HEK293 (cell line): ENCODE data around the gene ARFGEF2.

Experiments used
- CTCF ChIA-PET: fragments of 350-600 bp; formaldehyde crosslinking; extraction: SDS; loops from one replicate; lab custom pipeline; 2021; ENCODE audit warnings: antibody characterized with exemption; lab: Yijun Ruan, JAX
- POLR2A ChIA-PET: fragments of 300-600 bp; formaldehyde crosslinking; extraction: SDS; loops from one replicate; lab custom pipeline; 2020; ENCODE audit warnings: antibody characterized with exemption, inconsistent platforms; lab: Yijun Ruan, JAX
- H3K27ac ChIP-seq: fragments of 200-500 bp; sonication (Bioruptor generic); 2 replicates; pipeline ENCODE4 v1.5.1; 2014; ENCODE audit warnings: low read depth, low read length, control low read depth, inconsistent platforms; ENCODE audit errors: extremely low read depth
- H3K36me3 ChIP-seq, 2 experiments: fragments of 200-500 bp in 1 of 2; sonication (Bioruptor generic) in 1 of 2; 1 replicate in 1 of 2; 2 replicates in 1 of 2; pipeline ENCODE4 v1.5.1; 2014 to 2017; ENCODE audit warnings: inconsistent platforms in 2 of 2, low read length in 2 of 2; ENCODE audit not compliant: control insufficient read depth in 2 of 2, insufficient read depth in 1 of 2
- H3K4me1 ChIP-seq: fragments of 200-500 bp; sonication (Bioruptor generic); 2 replicates; pipeline ENCODE4 v1.5.1; 2014; ENCODE audit warnings: mild to moderate bottlenecking, low read length, inconsistent platforms; ENCODE audit not compliant: control insufficient read depth, insufficient read depth
- H3K4me3 ChIP-seq: 2 replicates; pipeline ENCODE4 v1.5.1; 2011; ENCODE audit warnings: low read depth, mild to moderate bottlenecking, control low read depth, low read length, moderate library complexity
- H3K9me3 ChIP-seq: fragments of 200-500 bp; sonication (Bioruptor generic); 2 replicates; pipeline ENCODE4 v1.5.1; 2014; ENCODE audit warnings: low read depth, low read length, inconsistent platforms; ENCODE audit not compliant: control insufficient read depth, insufficient read depth
- HIC1 ChIP-seq: fragments of 450-650 bp; formaldehyde crosslinking; IDR thresholded peaks from 2 replicates; pipeline ENCODE4 v1.5.1; 2016; ENCODE audit warnings: missing biosample characterization, missing genetic modification characterization
- PBX3 ChIP-seq: sonication (generic); formaldehyde crosslinking; IDR thresholded peaks from 2 replicates; pipeline ENCODE4 v1.8.1; 2022; ENCODE audit warnings: mild to moderate bottlenecking, moderate library complexity, missing genetic modification reagents
- REST ChIP-seq: fragments of 450-650 bp; formaldehyde crosslinking; IDR thresholded peaks from 2 replicates; pipeline ENCODE4 v1.5.1; 2016; ENCODE audit warnings: missing biosample characterization, missing genetic modification characterization
- ZBTB10 ChIP-seq: fragments of 450-650 bp; formaldehyde crosslinking; IDR thresholded peaks from 2 replicates; pipeline ENCODE4 v1.5.1; 2016; ENCODE audit warnings: missing biosample characterization, missing genetic modification characterization
- ZIC2 ChIP-seq: fragments of 450-650 bp; formaldehyde crosslinking; IDR thresholded peaks from 2 replicates; pipeline ENCODE4 v1.5.1; 2016; ENCODE audit warnings: missing biosample characterization, missing genetic modification characterization
- ZNF248 ChIP-seq: fragments of 450-650 bp; formaldehyde crosslinking; IDR thresholded peaks from 2 replicates; pipeline ENCODE4 v1.5.1; 2017; ENCODE audit warnings: missing biosample characterization, missing genetic modification characterization
- ZNF362 ChIP-seq: fragments of 450-650 bp; formaldehyde crosslinking; IDR thresholded peaks from 2 replicates; pipeline ENCODE4 v1.5.1; 2016; ENCODE audit warnings: missing biosample characterization, missing genetic modification characterization
- ZNF529 ChIP-seq: fragments of 450-650 bp; formaldehyde crosslinking; IDR thresholded peaks from 2 replicates; pipeline ENCODE4 v1.5.1; 2017; ENCODE audit warnings: missing genetic modification characterization, missing biosample characterization; ENCODE audit not compliant: insufficient replicate concordance
- ZNF561 ChIP-seq: fragments of 450-650 bp; IDR thresholded peaks from 2 replicates; pipeline ENCODE4 v1.5.1; 2018; ENCODE audit warnings: missing biosample characterization, missing genetic modification characterization, borderline replicate concordance
- ZNF600 ChIP-seq: fragments of 450-650 bp; formaldehyde crosslinking; IDR thresholded peaks from 2 replicates; pipeline ENCODE4 v1.5.1; 2016; ENCODE audit warnings: missing biosample characterization, missing genetic modification characterization
- ZNF623 ChIP-seq: fragments of 450-650 bp; formaldehyde crosslinking; IDR thresholded peaks from 2 replicates; pipeline ENCODE4 v1.5.1; 2016; ENCODE audit warnings: missing biosample characterization, missing genetic modification characterization
- ZNF624 ChIP-seq: fragments of 450-650 bp; formaldehyde crosslinking; IDR thresholded peaks from 2 replicates; pipeline ENCODE4 v1.5.1; 2017; ENCODE audit warnings: missing biosample characterization, missing genetic modification characterization
- ZNF626 ChIP-seq: fragments of 450-650 bp; sonication (Bioruptor Pico); formaldehyde crosslinking; IDR thresholded peaks from 2 replicates; pipeline ENCODE4 v1.5.1; 2018; ENCODE audit warnings: missing biosample characterization, missing genetic modification characterization, inconsistent platforms
- ZNF664 ChIP-seq: fragments of 450-650 bp; formaldehyde crosslinking; IDR thresholded peaks from 2 replicates; pipeline ENCODE4 v1.5.1; 2016; ENCODE audit warnings: missing biosample characterization, missing genetic modification characterization
- ZSCAN30 ChIP-seq: fragments of 450-650 bp; IDR thresholded peaks from 2 replicates; pipeline ENCODE4 v1.5.1; 2018; ENCODE audit warnings: missing biosample characterization, mild to moderate bottlenecking, missing genetic modification characterization, moderate library complexity
- ZSCAN4 ChIP-seq: fragments of 450-650 bp; formaldehyde crosslinking; IDR thresholded peaks from 2 replicates; pipeline ENCODE4 v1.5.1; 2017; ENCODE audit warnings: missing biosample characterization, missing genetic modification characterization

Gene ARFGEF2

GRCh38 chr20:49045440-49046086 is 124.1 kb downstream of the ARFGEF2 start:
- H3K9me3 ChIP-seq = no peaks in the 10 kb centered on the region
- peaks cover 8 to 28% of the 10 kb centered on the region in 2 experiments; a peak in 2 of 3 replicates for H3K36me3 ChIP-seq
- peak overlapping the region; percentile 34 for H3K4me3 ChIP-seq
- TF ChIP-seq ZNF624 (tag by site-specific recombination) = no peak
- TF ChIP-seq ZBTB10 = 0 out of 2 replicates have a peak, but pooled peaks have one; percentile 23
- peak; percentile 16; the same call in 1 of the 2 replicates for TF ChIP-seq ZNF561 (tag by site-specific recombination)
- TF ChIP-seq HIC1 (tag by site-specific recombination) = peak; percentile 47; the same call in 1 of the 2 replicates
- peak; percentile 83 for TF ChIP-seq ZNF600
- H3K4me1 ChIP-seq = no peaks in the 10 kb centered on the region; the same call in 1 of the 2 replicates
- CTCF ChIA-PET = interaction anchor here (0.7 to 0.9 kb wide), 2 partner anchors 60 to 172 kb away, joined by 3 read pairs; no protein-coding TSS in a partner anchor
- no peak overlapping the region for H3K27ac ChIP-seq
- POLR2A ChIA-PET = interaction anchor here (0.5 to 2.0 kb wide), 8 partner anchors 8 to 172 kb away, joined by 3 to 22 read pairs (median 4); no protein-coding TSS in a partner anchor

GRCh38 chr20:49046087-49046900 is 124.8 kb downstream of the ARFGEF2 start, which contains the start of gene CSE1L:
Gene CSE1L (plus strand): TSS chr20:49046312. CDS start chr20:49058464, 12,152 bp downstream.
- H3K4me3 ChIP-seq = peak within 1 kb of the TSS; percentile 95
- peak within 1 kb of the TSS; percentile 96 for H3K27ac ChIP-seq
- ChIA-PET POLR2A (interaction anchor here (0.5 to 2.0 kb wide), 14 partner anchors 9 to 171 kb away, joined by 3 to 22 read pairs (median 4); no protein-coding TSS in a partner anchor), CTCF (interaction anchor here (0.9 kb wide), 1 partner anchor 171 kb away, joined by 3 read pairs; no protein-coding TSS in a partner anchor)
- H3K4me1 ChIP-seq = no peaks in the 10 kb centered on the region; the same call in 1 of the 2 replicates
- no peaks in the 10 kb centered on the region for H3K9me3 ChIP-seq
- H3K36me3 ChIP-seq = peaks cover 11 to 36% of the 10 kb centered on the region in 2 experiments; a peak in 2 of 3 replicates
- TF ChIP-seq REST (0 out of 2 replicates have a peak, but pooled peaks have one; percentile 12), ZNF626 (tag by site-specific recombination) (no peak), PBX3 (CRISPR knock-in tag) (peak; percentile 81; the same call in 1 of the 2 replicates), ZIC2 (no peak), ZNF248 (tag by site-specific recombination) (no peak), ZNF664 (no peak), ZNF529 (tag by site-specific recombination) (no peak), ZSCAN30 (peak; percentile 78), ZNF623 (tag by site-specific recombination) (no peak), ZNF362 (tag by site-specific recombination) (no peak), ZSCAN4 (tag by site-specific recombination) (no peak)
